Measurements from ENCODE around the gene ARGLU1.

DNA sequence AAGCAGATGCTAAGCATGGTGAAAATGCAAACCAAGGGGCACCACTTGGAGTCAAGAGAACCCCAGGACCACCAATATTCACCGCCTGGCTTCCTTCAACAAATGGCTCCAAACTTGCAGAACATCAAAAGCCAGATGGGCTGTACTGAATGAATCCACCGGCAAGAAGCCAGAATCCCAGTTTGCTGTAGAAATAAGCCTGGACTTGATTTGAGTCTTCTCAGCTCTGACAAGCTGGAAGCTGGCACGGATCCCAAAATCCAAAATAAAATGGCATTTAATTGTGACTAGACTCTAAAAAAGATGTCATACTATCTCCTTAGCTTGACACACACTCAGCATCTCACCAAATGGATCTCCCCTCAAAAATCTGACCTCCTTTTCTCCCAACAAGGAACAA lies 44.4 kb downstream of the ARGLU1 start:
- TF ChIP-seq GATA2 (IDR thresholded peaks at IDR 0.05; ENCODE audit: low read depth, low read length) (no peak), GATA3 (IDR thresholded peaks at IDR 0.05; ENCODE audit: low read depth, low read length) (no peak)

All from SH-SY5Y (cell line).